Trophoblast cell (in vitro differentiated cells and primary cell): ENCODE measurements around the gene GPR146.

Experiments used
- DNase-seq, 2 donors: peaks; one replicate each; pipeline ENCODE4 v3.0.0-alpha.2; 2016
- H2AFZ ChIP-seq: 2 replicates; pipeline ENCODE4 v1.6.1; 2013; ENCODE audit warnings: low read length, moderate library complexity, mild to moderate bottlenecking; ENCODE audit not compliant: insufficient read depth, poor library complexity
- H2AK5ac ChIP-seq: 2 replicates; pipeline ENCODE4 v1.6.1; 2013; ENCODE audit warnings: mild to moderate bottlenecking, low read length
- H2BK120ac ChIP-seq: 2 replicates; pipeline ENCODE4 v1.6.1; 2013; ENCODE audit warnings: low read length, mild to moderate bottlenecking, moderate library complexity; ENCODE audit not compliant: insufficient read depth, poor library complexity
- H2BK12ac ChIP-seq: 2 replicates; pipeline ENCODE4 v1.6.1; 2013; ENCODE audit warnings: mild to moderate bottlenecking, low read length, moderate library complexity
- H2BK5ac ChIP-seq: 2 replicates; pipeline ENCODE4 v1.6.1; 2013; ENCODE audit warnings: low read length, low read depth, moderate library complexity, mild to moderate bottlenecking; ENCODE audit not compliant: poor library complexity
- H3K14ac ChIP-seq: 2 replicates; pipeline ENCODE4 v1.6.1; 2013; ENCODE audit warnings: mild to moderate bottlenecking, low read length
- H3K18ac ChIP-seq: 2 replicates; pipeline ENCODE4 v1.6.1; 2013; ENCODE audit warnings: mild to moderate bottlenecking, low read length
- H3K23ac ChIP-seq: 2 replicates; pipeline ENCODE4 v1.6.1; 2013; ENCODE audit warnings: low read length
- H3K27ac ChIP-seq: 2 replicates; pipeline ENCODE4 v1.5.1; 2013; ENCODE audit warnings: low read depth, mild to moderate bottlenecking, inconsistent platforms, low read length, moderate library complexity
- H3K27me3 ChIP-seq: 2 replicates; pipeline ENCODE4 v1.6.1; 2013; ENCODE audit warnings: inconsistent platforms, mild to moderate bottlenecking, low read length, moderate library complexity; ENCODE audit not compliant: insufficient read depth
- H3K36me3 ChIP-seq, 2 experiments: 1 replicate in 1 of 2; 2 replicates in 1 of 2; pipeline ENCODE4 v1.6.1; 2013; ENCODE audit warnings: low read length in 2 of 2, mild to moderate bottlenecking in 2 of 2, moderate library complexity in 1 of 2; ENCODE audit not compliant: insufficient read depth in 2 of 2, control insufficient read depth in 1 of 2
- H3K4ac ChIP-seq: 2 replicates; pipeline ENCODE4 v1.6.1; 2013; ENCODE audit warnings: low read depth, mild to moderate bottlenecking, low read length, moderate library complexity
- H3K4me1 ChIP-seq, 2 experiments: 1 replicate in 1 of 2; 2 replicates in 1 of 2; pipeline ENCODE4 v1.6.1; 2013; ENCODE audit warnings: low read length in 2 of 2, mild to moderate bottlenecking in 2 of 2, moderate library complexity in 1 of 2; ENCODE audit not compliant: insufficient read depth in 2 of 2, control insufficient read depth in 1 of 2
- H3K4me2 ChIP-seq: 2 replicates; pipeline ENCODE4 v1.6.1; 2013; ENCODE audit warnings: inconsistent platforms, mild to moderate bottlenecking, low read length, moderate library complexity
- H3K4me3 ChIP-seq: 2 replicates; pipeline ENCODE4 v1.5.1; 2013; ENCODE audit warnings: mild to moderate bottlenecking, low read depth, low read length, inconsistent platforms
- H3K79me1 ChIP-seq: one replicate; pipeline ENCODE4 v1.6.1; 2013; ENCODE audit warnings: low read length
- H3K79me2 ChIP-seq: 2 replicates; pipeline ENCODE4 v1.6.1; 2013; ENCODE audit warnings: low read length, mild to moderate bottlenecking; ENCODE audit not compliant: control insufficient read depth, insufficient read depth, poor library complexity
- H3K9ac ChIP-seq: 2 replicates; pipeline ENCODE4 v1.6.1; 2013; ENCODE audit warnings: mild to moderate bottlenecking, low read length
- H3K9me3 ChIP-seq: 2 replicates; pipeline ENCODE4 v1.6.1; 2013; ENCODE audit warnings: low read depth, mild to moderate bottlenecking, control low read depth, inconsistent platforms, low read length; ENCODE audit not compliant: insufficient read depth
- H4K12ac ChIP-seq: 2 replicates; pipeline ENCODE4 v1.6.1; 2013; ENCODE audit warnings: low read depth, mild to moderate bottlenecking, low read length, moderate library complexity
- H4K8ac ChIP-seq: 2 replicates; pipeline ENCODE4 v1.6.1; 2013; ENCODE audit warnings: low read depth, mild to moderate bottlenecking, low read length, moderate library complexity
- H4K91ac ChIP-seq: one replicate; pipeline ENCODE4 v1.6.1; 2013; ENCODE audit warnings: low read depth, mild to moderate bottlenecking, low read length, moderate library complexity
- whole genome bisulfite sequencing: extraction: QIAGEN DNeasy Blood & Tissue Kit; methylation state at CpG from one replicate; pipeline ENCODE4 v1.1.7; 2013; ENCODE audit warnings: missing lambda C conversion rate; ENCODE audit not compliant: insufficient read length, insufficient coverage; ENCODE audit errors: extremely low coverage; 5-methylcytosine and 5-hydroxymethylcytosine counted together

Gene GPR146

DNA sequence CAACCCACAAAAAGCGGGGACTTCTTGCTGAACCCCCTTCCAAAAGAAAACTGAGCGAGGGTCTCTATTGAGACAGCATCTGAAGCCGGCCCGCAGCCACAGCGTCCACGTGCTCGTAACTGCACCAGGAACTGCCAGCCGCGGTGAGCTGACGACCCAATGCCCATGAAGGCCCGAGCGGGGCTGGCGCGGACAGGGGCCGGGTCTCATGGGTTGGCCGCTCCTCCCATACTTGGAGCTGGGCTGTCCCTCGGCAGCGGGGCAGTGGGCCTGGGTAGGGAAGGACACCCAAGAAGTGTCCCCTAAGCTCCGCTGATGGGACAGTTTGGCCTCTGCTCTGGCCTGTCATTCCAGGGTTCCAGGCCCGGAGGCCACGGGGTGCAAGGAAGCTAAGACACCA, 39.0 kb upstream of the GPR146 start:
- Histone ChIP-seq H2BK120ac (no peak overlapping the region), H4K12ac (no peak overlapping the region), H3K4me1 (no peaks in the 10 kb centered on the region), H3K9me3 (peaks cover 5% of the 10 kb centered on the region), H3K79me1 (no peaks in the 10 kb centered on the region), H3K9ac (no peak overlapping the region), H3K4me3 (no peak overlapping the region), H3K79me2 (no peaks in the 10 kb centered on the region), H3K27ac (no peak overlapping the region), H2AK5ac (no peak overlapping the region), H3K36me3 (peaks cover 24 to 28% of the 10 kb centered on the region in 2 experiments), H3K23ac (no peak overlapping the region), H2BK5ac (no peak overlapping the region), H3K27me3 (no peaks in the 10 kb centered on the region), H4K91ac (no peak overlapping the region), H3K14ac (no peak overlapping the region), H3K4ac (no peak overlapping the region), H2BK12ac (no peak overlapping the region), H2AFZ (no peak overlapping the region), H4K8ac (no peak overlapping the region), H3K4me2 (no peak overlapping the region), H3K18ac (no peak overlapping the region)
- DNase-seq = no peak
- no CpG with 5 or more reads among the region's 21 CpGs for WGBS

DNA sequence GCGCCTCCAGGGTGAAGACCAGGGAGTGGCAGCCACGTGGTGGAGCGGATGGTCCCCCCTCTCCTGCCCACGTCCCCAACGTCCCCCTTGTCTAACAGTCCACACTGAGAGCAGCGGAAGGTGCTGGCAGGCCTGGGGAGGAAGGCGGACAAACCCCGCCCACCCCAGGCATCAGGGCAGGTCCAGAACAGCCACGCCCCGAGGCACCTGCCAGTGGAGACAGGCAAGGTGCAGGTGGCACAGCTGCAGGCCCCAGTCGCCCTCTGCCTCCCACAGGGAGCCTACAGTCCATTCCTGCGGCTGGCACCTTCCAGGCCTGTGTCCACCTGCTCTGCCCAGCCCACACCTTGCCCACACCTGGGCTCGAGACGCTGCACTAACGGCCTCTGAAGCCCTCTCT, 36.4 kb upstream of the GPR146 start:
- H3K9me3 ChIP-seq = peaks cover 4% of the 10 kb centered on the region
- no CpG with 5 or more reads among the region's 15 CpGs for WGBS
- no peak overlapping the region for H2BK120ac ChIP-seq
- H3K79me2 ChIP-seq = no peaks in the 10 kb centered on the region
- no peak overlapping the region for H2BK12ac ChIP-seq
- H2AFZ ChIP-seq = no peak overlapping the region
- H3K14ac ChIP-seq = no peak overlapping the region
- no peak overlapping the region for H2AK5ac ChIP-seq
- no peak overlapping the region for H3K4me2 ChIP-seq
- H2BK5ac ChIP-seq = no peak overlapping the region
- peak; percentile 43 to 50 for DNase-seq
- H3K4me3 ChIP-seq = no peak overlapping the region
- no peak overlapping the region for H3K9ac ChIP-seq
- H3K27ac ChIP-seq = no peak overlapping the region
- peaks cover 0 to 3% of the 10 kb centered on the region in 2 experiments for H3K4me1 ChIP-seq
- no peak overlapping the region for H3K4ac ChIP-seq
- no peak overlapping the region for H4K8ac ChIP-seq
- peaks cover 27 to 28% of the 10 kb centered on the region in 2 experiments for H3K36me3 ChIP-seq
- H4K12ac ChIP-seq = no peak overlapping the region
- no peaks in the 10 kb centered on the region for H3K27me3 ChIP-seq
- no peaks in the 10 kb centered on the region for H3K79me1 ChIP-seq
- no peak overlapping the region for H3K23ac ChIP-seq
- H3K18ac ChIP-seq = no peak overlapping the region
- H4K91ac ChIP-seq = no peak overlapping the region

DNA sequence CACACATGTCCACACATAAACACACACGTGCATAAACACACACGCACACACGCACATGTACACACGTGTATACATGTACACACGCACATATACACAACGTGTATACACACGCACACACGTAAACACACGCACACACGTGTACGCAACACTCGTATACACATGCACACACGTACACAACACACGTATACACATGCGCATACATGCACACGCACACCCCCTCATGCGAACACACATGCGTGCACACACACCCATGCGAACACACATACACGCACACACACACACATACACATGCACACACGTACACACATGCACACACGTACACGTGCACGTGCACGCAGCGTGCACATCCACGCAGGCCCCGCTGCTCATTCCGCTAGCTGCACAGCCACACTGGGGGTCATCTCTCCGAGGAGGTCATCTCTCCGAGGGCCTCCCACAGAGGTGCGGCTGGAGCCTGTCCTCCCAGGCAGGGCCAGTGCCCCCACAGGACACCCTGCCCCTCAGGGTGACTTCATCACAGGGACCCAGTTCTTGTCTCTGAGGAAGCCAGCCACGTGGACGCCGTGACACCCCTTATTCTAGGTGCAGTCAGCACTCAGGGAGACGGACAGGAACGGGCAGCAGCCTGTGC, 35.5 kb upstream of the GPR146 start:
- Histone ChIP-seq H4K8ac (no peak overlapping the region), H3K4me3 (peak overlapping the region; percentile 23), H2BK120ac (no peak overlapping the region), H3K9ac (no peak overlapping the region), H3K36me3 (peaks cover 27 to 28% of the 10 kb centered on the region in 2 experiments), H2BK5ac (no peak overlapping the region), H3K79me1 (no peaks in the 10 kb centered on the region), H3K4ac (no peak overlapping the region), H3K79me2 (no peaks in the 10 kb centered on the region), H3K14ac (no peak overlapping the region), H2AK5ac (no peak overlapping the region), H3K18ac (no peak overlapping the region), H4K12ac (no peak overlapping the region), H3K9me3 (peaks cover 4% of the 10 kb centered on the region), H3K4me2 (no peak overlapping the region), H3K4me1 (peaks cover 0 to 4% of the 10 kb centered on the region in 2 experiments), H4K91ac (no peak overlapping the region), H3K23ac (no peak overlapping the region), H2BK12ac (no peak overlapping the region), H2AFZ (no peak overlapping the region), H3K27ac (no peak overlapping the region), H3K27me3 (no peaks in the 10 kb centered on the region)
- WGBS = 100% methylated on average over 4 of the region's 37 CpGs
- DNase-seq = no peak

DNA sequence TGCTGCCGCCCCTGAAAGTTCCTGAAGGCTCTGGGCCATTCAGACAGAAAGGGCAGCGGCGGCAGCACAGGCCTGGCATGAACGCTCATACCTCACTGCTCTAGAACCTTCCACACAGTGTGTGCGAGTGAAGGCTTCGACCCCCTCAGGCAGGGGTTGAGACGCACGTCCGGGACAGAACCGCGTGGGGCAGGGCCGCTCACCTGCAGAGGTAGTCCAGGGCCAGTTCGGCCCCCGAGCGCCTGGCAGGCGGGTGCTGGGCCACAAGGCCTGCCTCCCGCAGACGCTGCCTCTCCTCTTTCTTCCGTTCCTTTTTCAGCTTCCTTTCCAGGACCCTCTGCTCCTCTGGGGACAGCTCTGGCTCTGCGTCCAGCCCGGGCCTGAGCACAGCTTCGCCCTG, 34.6 kb upstream of the GPR146 start:
- no peak overlapping the region for H3K27ac ChIP-seq
- H3K4ac ChIP-seq = no peak overlapping the region
- no peak overlapping the region for H3K4me3 ChIP-seq
- H3K18ac ChIP-seq = no peak overlapping the region
- DNase-seq = no peak
- peaks cover 27 to 28% of the 10 kb centered on the region in 2 experiments for H3K36me3 ChIP-seq
- peaks cover 4% of the 10 kb centered on the region for H3K9me3 ChIP-seq
- H4K12ac ChIP-seq = no peak overlapping the region
- H3K14ac ChIP-seq = no peak overlapping the region
- no peak overlapping the region for H4K8ac ChIP-seq
- H3K79me1 ChIP-seq = no peaks in the 10 kb centered on the region
- no peak overlapping the region for H3K23ac ChIP-seq
- H2BK5ac ChIP-seq = no peak overlapping the region
- no CpG with 5 or more reads among the region's 22 CpGs for whole genome bisulfite sequencing
- H3K4me1 ChIP-seq = peaks cover 0 to 7% of the 10 kb centered on the region in 2 experiments
- H3K27me3 ChIP-seq = no peaks in the 10 kb centered on the region
- no peak overlapping the region for H2AFZ ChIP-seq
- H3K4me2 ChIP-seq = no peak overlapping the region
- H4K91ac ChIP-seq = no peak overlapping the region
- H3K9ac ChIP-seq = no peak overlapping the region
- no peak overlapping the region for H2BK120ac ChIP-seq
- H3K79me2 ChIP-seq = no peaks in the 10 kb centered on the region
- no peak overlapping the region for H2AK5ac ChIP-seq
- H2BK12ac ChIP-seq = no peak overlapping the region
